SK-N-SH treated with all-trans-retinoic acid at 6 μM for 48 hours (cell line): ENCODE results near the gene ACVR1B.

Source experiments
- BACH2 ChIP-seq: fragments of 250-450 bp; sonication (Bioruptor Pico); IDR thresholded peaks from 2 replicates; pipeline ENCODE4 v1.9.0; 2021; ENCODE audit warnings: mild to moderate bottlenecking, borderline replicate concordance
- ISL1 ChIP-seq: fragments of 250-450 bp; sonication (Bioruptor Pico); IDR thresholded peaks from 2 replicates; pipeline ENCODE4 v2.1.2; 2022; ENCODE audit warnings: mild to moderate bottlenecking, moderate library complexity
- OSR1 ChIP-seq: fragments of 250-450 bp; sonication (Bioruptor Pico); IDR thresholded peaks from 2 replicates; pipeline ENCODE4 v1.8.0; 2022; ENCODE audit warnings: moderate library complexity, mild to moderate bottlenecking, inconsistent platforms
- PATZ1 ChIP-seq: fragments of 250-450 bp; sonication (Bioruptor Pico); IDR thresholded peaks from 2 replicates; pipeline ENCODE4 v1.8.0; 2020; ENCODE audit warnings: mild to moderate bottlenecking, moderate library complexity, borderline replicate concordance
- POU6F1 ChIP-seq: fragments of 250-450 bp; sonication (Bioruptor Pico); IDR thresholded peaks from 2 replicates; pipeline ENCODE4 v1.8.0; 2021; ENCODE audit warnings: low read depth, mild to moderate bottlenecking, moderate library complexity, borderline replicate concordance
- ZFP3 ChIP-seq: fragments of 250-450 bp; sonication (Bioruptor Pico); IDR thresholded peaks from 2 replicates; pipeline ENCODE4 v1.5.0; 2020; ENCODE audit warnings: mild to moderate bottlenecking, moderate library complexity
- ZFP30 ChIP-seq: fragments of 450-650 bp; formaldehyde crosslinking; IDR thresholded peaks from 2 replicates; pipeline ENCODE4 v1.5.0; 2022; ENCODE audit warnings: mild to moderate bottlenecking, moderate library complexity
- ZNF565 ChIP-seq: fragments of 450-650 bp; formaldehyde crosslinking; conservative IDR thresholded peaks from 2 replicates; pipeline ENCODE4 v1.5.0; 2020; ENCODE audit warnings: low read depth, mild to moderate bottlenecking, moderate library complexity
- ZNF70 ChIP-seq: fragments of 450-650 bp; formaldehyde crosslinking; IDR thresholded peaks from 2 replicates; pipeline ENCODE4 v1.5.0; 2020; ENCODE audit warnings: mild to moderate bottlenecking, moderate library complexity

GRCh38 chr12:51920046-51920445 lies 31.5 kb upstream of the ACVR1B start:
- TF ChIP-seq ZNF565 (CRISPR knock-in tag) (no peak), ZFP30 (CRISPR knock-in tag) (no peak), OSR1 (CRISPR knock-in tag) (no peak), ISL1 (CRISPR knock-in tag) (no peak), BACH2 (CRISPR knock-in tag) (no peak), ZNF70 (CRISPR knock-in tag) (no peak), PATZ1 (CRISPR knock-in tag) (no peak), ZFP3 (CRISPR knock-in tag) (no peak), POU6F1 (CRISPR knock-in tag) (no peak)
